Measurements from ENCODE around the gene RBM17.
A peak's percentile ranks its signal among the peaks of the same experiment; 100 is the strongest.
"Not testable (repeated sequence)": the region's sequence is repeated elsewhere in the genome, so short reads cannot be mapped to it uniquely, and the experiment has no call there.

The RBM17 gene

DNA sequence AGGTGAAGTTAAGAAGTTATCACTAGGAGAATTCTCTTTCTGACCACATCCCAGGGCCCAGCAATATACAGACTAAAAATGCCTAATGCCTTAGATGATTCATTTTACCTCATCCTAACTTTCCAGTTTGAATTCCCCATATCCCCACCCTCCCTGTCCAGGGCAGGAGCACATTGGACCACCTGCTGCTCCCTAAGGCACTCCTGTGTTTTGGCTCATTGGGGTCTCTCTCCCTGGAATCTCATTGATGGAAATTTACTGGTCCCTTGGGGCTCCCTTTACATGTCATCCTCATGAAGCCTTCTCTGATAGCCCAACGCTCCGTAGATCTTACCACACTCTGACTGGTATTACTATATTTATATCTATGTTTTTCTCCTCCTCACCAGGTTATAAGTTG is 29.3 kb upstream of the RBM17 start:
- no peak for FAIRE-seq

GRCh38 chr10:6061056-6061455 is 27.8 kb upstream of the RBM17 start:
- DNase-seq (ENCODE audit: insufficient read length) (no peak), FAIRE-seq (no peak)
- TF ChIP-seq POLR2AphosphoS5 (IDR thresholded peaks at IDR 0.05; ENCODE audit: low read depth, low read length) = no peak
- no peak for TF ChIP-seq POLR2A (IDR thresholded peaks at IDR 0.05; ENCODE audit: low read depth, low read length)
- no peak for TF ChIP-seq TAF1 (IDR thresholded peaks at IDR 0.05; ENCODE audit: borderline replicate concordance, low read depth, low read length)

More for the DNA sequence above, 29.3 kb upstream of the RBM17 start:
- TF ChIP-seq POLR2A (IDR thresholded peaks at IDR 0.05; ENCODE audit: low read depth, low read length) (no peak), POLR2AphosphoS5 (IDR thresholded peaks at IDR 0.05; ENCODE audit: low read depth, low read length) (no peak)
- no peak for DNase-seq (ENCODE audit: insufficient read length)

GRCh38 chr10:6062101-6062771 is 26.6 kb upstream of the RBM17 start, which contains the start of gene IL2RA:
Gene IL2RA (minus strand): TSS chr10:6062367. CDS start chr10:6062151, 216 bp downstream.
- FAIRE-seq = peak; percentile 48
- DNase-seq (ENCODE audit: insufficient read length) = no peak
- TF ChIP-seq POLR2A (IDR thresholded peaks at IDR 0.05; ENCODE audit: low read depth, low read length) (no peak; the same call in 1 of the 2 replicates), POLR2AphosphoS5 (IDR thresholded peaks at IDR 0.05; ENCODE audit: low read depth, low read length) (no peak), TAF1 (IDR thresholded peaks at IDR 0.05; ENCODE audit: borderline replicate concordance, low read depth, low read length) (no peak)

- no peak for TF ChIP-seq POLR2AphosphoS5 (IDR thresholded peaks at IDR 0.05; ENCODE audit: low read depth, low read length)
- TF ChIP-seq POLR2A (IDR thresholded peaks at IDR 0.05; ENCODE audit: low read depth, low read length) = no peak
- TF ChIP-seq TAF1 (IDR thresholded peaks at IDR 0.05; ENCODE audit: borderline replicate concordance, low read depth, low read length) = no peak
- no peak for FAIRE-seq
- DNase-seq (ENCODE audit: insufficient read length) = no peak
These were observed 24.7 kb upstream of the RBM17 start for GRCh38 chr10:6064119-6064518.

DNA sequence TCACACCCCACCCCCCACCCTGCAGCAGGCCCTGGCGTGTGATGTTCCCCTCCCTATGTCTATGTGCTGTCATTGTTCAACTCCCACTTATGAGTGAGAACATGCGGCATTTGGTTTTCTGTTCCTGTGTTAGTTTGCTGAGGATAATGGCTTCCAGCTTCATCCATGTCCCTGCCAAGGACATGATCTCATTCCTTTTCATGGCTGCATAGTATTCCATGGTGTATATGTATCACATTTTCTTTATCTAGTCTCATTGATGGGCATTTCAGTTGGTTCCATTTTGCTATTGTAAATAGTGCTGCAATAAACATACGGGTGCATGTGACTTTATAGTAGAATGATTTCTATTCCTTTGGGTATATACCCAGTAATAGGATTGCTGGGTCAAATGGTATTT is 24.1 kb upstream of the RBM17 start:
- DNase-seq (ENCODE audit: insufficient read length); FAIRE-seq: not testable (repeated sequence)

DNA sequence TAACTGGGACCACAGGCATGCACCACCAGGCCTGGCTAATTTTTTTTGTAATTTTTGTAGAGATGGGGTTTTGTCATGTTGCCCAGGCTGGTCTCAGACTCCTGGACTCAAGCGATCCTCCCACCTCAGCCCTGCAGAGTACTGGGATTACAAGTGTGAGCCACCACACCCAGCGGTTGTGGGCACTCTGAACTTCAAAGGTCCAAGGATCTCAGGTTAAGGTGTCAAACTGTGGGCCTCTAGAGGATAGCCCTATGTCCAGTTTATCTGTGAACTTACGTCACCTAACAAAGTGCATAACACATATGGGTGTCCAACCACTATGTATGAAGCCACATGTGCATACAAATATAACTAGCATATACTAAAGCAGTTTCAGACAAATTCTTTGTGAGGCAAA is 23.4 kb upstream of the RBM17 start:
- no peak for DNase-seq (ENCODE audit: insufficient read length)
- peak; percentile 74 for FAIRE-seq

DNA sequence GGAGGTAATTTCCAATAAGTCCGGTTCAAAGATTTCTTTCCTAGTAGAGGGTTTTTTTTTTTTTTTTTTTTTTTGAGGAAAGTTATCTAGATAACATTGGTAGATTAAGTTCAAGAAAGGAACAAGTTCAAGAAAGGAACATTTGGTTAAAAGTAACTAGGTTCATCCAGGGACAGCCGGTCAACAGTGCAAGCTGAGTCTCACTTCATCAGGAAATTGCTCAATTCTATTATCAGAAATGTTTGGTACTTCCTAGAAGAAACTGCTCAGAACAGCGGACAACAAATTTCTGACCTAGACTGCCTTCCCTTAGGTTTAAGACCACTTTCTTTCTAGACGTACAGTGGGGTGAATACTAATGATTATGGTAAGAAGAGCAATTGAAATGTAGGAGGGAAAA is 23.0 kb upstream of the RBM17 start:
- TF ChIP-seq POLR2A (IDR thresholded peaks at IDR 0.05; ENCODE audit: low read depth, low read length) = no peak
- TF ChIP-seq POLR2AphosphoS5 (IDR thresholded peaks at IDR 0.05; ENCODE audit: low read depth, low read length) = no peak
- no peak for TF ChIP-seq TAF1 (IDR thresholded peaks at IDR 0.05; ENCODE audit: borderline replicate concordance, low read depth, low read length)
- FAIRE-seq (no peak), DNase-seq (ENCODE audit: insufficient read length) (no peak)

More for the DNA sequence above, 23.4 kb upstream of the RBM17 start:
- no peak for TF ChIP-seq POLR2A (IDR thresholded peaks at IDR 0.05; ENCODE audit: low read depth, low read length)
- TF ChIP-seq TAF1 (IDR thresholded peaks at IDR 0.05; ENCODE audit: borderline replicate concordance, low read depth, low read length) = no peak
- no peak for TF ChIP-seq POLR2AphosphoS5 (IDR thresholded peaks at IDR 0.05; ENCODE audit: low read depth, low read length)

- DNase-seq (ENCODE audit: insufficient read length) (no peak), FAIRE-seq (no peak)
- TF ChIP-seq TAF1 (IDR thresholded peaks at IDR 0.05; ENCODE audit: borderline replicate concordance, low read depth, low read length) (no peak), POLR2A (IDR thresholded peaks at IDR 0.05; ENCODE audit: low read depth, low read length) (no peak), POLR2AphosphoS5 (IDR thresholded peaks at IDR 0.05; ENCODE audit: low read depth, low read length) (no peak)
These were observed 21.4 kb upstream of the RBM17 start for GRCh38 chr10:6067457-6067856.

GRCh38 chr10:6068006-6068405 is 20.8 kb upstream of the RBM17 start:
- TF ChIP-seq POLR2A (IDR thresholded peaks at IDR 0.05; ENCODE audit: low read depth, low read length) (no peak), POLR2AphosphoS5 (IDR thresholded peaks at IDR 0.05; ENCODE audit: low read depth, low read length) (no peak), TAF1 (IDR thresholded peaks at IDR 0.05; ENCODE audit: borderline replicate concordance, low read depth, low read length) (no peak)
- FAIRE-seq (no peak), DNase-seq (ENCODE audit: insufficient read length) (no peak)

GRCh38 chr10:6068422-6068821 is 20.4 kb upstream of the RBM17 start:
- no peak for TF ChIP-seq POLR2A (IDR thresholded peaks at IDR 0.05; ENCODE audit: low read depth, low read length)
- TF ChIP-seq POLR2AphosphoS5 (IDR thresholded peaks at IDR 0.05; ENCODE audit: low read depth, low read length) = no peak
- TF ChIP-seq TAF1 (IDR thresholded peaks at IDR 0.05; ENCODE audit: borderline replicate concordance, low read depth, low read length) = no peak
- DNase-seq (ENCODE audit: insufficient read length) = no peak
- peak; percentile 92 for FAIRE-seq

GRCh38 chr10:6069081-6069931 is 19.5 kb upstream of the RBM17 start:
- FAIRE-seq (peak; percentile 77), DNase-seq (ENCODE audit: insufficient read length) (no peak)
- TF ChIP-seq POLR2AphosphoS5 (IDR thresholded peaks at IDR 0.05; ENCODE audit: low read depth, low read length) (no peak), TAF1 (IDR thresholded peaks at IDR 0.05; ENCODE audit: borderline replicate concordance, low read depth, low read length) (no peak), POLR2A (IDR thresholded peaks at IDR 0.05; ENCODE audit: low read depth, low read length) (no peak)

DNA sequence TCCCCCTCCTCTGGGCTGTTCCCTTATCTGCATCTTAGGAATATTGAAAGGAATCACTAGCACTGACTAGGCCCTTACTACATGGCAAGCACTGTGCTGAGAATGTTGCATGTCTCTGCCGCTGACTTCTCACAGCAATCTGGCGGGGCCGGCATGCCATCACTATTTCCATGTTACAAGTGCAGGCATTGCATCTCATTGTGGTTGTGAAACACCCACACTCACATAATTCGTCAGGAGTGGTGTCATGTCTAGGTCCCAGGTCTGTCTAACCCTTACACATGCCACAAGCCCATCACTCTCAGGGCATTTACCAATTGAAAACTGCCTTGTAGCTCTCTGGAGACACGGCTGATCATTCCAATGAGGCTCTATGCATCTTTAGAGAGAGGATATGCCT is 18.2 kb upstream of the RBM17 start:
- peak; percentile 87 for FAIRE-seq
- no peak for DNase-seq (ENCODE audit: insufficient read length)
- TF ChIP-seq TAF1 (IDR thresholded peaks at IDR 0.05; ENCODE audit: borderline replicate concordance, low read depth, low read length) (no peak), POLR2A (IDR thresholded peaks at IDR 0.05; ENCODE audit: low read depth, low read length) (no peak), POLR2AphosphoS5 (IDR thresholded peaks at IDR 0.05; ENCODE audit: low read depth, low read length) (no peak)

Data from GM12892 (cell line).